ENCODE data around the gene TOR1AIP2.

TOR1AIP2 gene

DNA sequence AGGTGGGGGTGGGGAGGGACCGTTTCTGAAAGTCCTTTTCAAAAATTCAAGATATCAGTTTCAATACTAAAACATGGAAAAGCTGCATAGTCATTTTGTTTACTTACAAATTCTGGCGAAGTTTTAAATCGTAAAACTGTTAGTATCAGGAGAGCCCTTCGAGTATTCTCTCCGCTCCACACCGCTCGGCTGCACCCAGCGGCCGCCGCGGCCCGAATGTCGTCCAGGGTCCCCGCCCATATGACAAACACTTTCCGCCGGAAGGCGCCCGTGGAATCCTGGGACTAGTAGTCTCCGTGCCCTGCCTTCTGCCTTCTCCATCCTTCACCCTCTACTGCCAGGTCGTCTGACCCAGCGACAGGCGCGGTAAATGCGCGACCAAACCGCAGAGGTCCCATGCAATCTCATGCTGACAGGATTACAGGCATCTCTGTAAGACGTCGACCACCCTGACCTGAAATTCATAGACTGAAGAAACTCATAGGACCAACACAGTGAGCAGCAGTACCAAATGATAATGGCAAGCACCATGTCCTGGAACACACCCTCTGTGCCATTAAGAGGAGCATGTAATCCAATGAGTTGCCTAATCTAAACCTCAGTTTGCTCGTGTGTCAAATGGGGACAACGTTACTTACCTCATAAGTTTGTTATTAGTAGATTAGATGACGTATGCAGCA, at the start of gene TOR1AIP2:
Gene TOR1AIP2 (minus strand): TSS at position 218 of the 680 bp plus-strand sequence. CDS start 25,138 bp downstream, outside the sequence.
- peak; percentile 77 to 79 for DNase-seq (ENCODE audit: low read depth in 2 of 2)

- DNase-seq (ENCODE audit: low read depth in 2 of 2): no peak
Observed at GRCh38 chr1:179926850-179927205, 49.2 kb upstream of the TOR1AIP2 start.

- DNase-seq (ENCODE audit: low read depth in 2 of 2): no peak
Observed at GRCh38 chr1:179925922-179926849, 48.6 kb upstream of the TOR1AIP2 start.

DNA sequence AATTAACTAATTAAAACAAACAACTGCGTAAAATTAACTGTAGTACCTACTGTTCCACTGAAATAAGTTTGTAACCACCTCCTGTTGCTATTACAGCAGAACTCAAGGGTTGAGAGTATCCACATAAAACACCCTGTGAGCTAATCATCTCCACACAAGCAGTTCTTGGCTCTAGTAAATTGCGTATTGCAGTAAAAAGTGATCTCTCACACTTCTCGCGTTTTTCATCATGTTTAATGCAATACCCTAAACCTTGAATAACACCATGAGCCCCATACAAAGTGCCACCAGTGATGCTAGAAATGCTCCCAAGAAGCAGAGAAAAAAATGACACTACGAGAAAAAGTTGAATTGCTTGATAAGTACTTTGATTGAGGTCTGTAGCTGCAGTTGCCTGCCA, 47.7 kb upstream of the TOR1AIP2 start:
- DNase-seq (ENCODE audit: low read depth in 2 of 2): no peak

DNA sequence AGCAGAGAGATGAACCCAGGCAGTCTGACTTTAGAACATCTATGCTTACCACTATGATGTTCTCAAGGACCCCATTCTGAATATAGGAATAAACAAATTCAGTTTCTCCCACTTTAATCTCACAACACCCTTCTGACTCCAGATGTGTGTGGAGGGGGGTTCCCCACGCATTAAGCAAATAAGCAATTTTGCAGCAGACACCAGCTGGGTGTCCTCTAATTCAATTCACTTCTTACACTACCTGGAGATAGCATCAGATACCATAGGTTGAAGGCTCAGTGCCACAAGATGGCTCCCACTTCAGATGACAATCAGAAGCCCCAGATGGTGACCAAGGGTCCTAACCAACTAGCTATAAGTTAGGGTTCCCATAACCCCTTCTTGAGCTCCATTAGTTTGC, 46.7 kb upstream of the TOR1AIP2 start:
- DNase-seq (ENCODE audit: low read depth in 2 of 2): no peak

- DNase-seq (ENCODE audit: low read depth in 2 of 2): no peak
Observed at GRCh38 chr1:179923029-179923428, 45.4 kb upstream of the TOR1AIP2 start.

DNA sequence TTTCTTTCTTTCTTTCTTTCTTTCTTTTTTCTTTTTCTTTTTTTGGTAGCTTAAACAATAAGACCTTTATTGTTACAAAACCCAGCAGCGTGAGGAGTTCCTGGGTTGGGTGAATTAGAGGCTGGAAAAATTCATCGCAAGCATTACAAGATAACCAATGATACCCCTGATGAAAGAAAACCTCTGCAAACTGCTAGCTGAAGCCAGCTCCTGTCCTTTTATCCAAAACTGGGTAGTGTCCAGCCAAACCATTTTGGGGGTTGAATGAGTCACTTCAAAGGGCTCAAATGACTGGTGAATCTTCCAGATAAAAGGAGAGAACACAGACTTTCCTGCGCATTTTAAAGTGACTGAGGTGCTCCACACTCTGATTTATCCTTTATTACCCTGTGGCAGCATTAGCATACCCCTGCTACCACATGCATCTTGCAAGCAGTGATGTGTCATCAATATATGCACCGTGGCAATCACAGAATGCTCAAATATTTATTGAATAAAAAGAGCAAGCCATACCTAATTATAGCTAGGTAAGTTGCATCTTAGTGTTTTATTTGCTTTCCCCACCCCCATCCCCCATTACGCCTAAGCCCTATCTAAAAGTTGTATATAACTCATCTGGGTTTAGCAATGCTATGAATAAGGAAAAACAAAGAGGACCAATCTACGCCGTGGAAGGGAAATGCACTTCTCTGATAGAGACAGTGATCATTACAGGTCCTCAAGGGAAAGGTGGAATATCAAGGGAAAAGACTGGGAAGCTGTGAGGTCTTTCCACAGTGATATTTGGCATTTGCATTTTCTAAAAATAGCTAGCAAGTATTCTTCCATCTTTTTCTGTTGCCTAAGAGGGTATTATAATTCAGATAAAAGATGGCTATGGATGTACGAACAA, 44.6 kb upstream of the TOR1AIP2 start:
- DNase-seq (ENCODE audit: low read depth in 2 of 2): no peak

DNA sequence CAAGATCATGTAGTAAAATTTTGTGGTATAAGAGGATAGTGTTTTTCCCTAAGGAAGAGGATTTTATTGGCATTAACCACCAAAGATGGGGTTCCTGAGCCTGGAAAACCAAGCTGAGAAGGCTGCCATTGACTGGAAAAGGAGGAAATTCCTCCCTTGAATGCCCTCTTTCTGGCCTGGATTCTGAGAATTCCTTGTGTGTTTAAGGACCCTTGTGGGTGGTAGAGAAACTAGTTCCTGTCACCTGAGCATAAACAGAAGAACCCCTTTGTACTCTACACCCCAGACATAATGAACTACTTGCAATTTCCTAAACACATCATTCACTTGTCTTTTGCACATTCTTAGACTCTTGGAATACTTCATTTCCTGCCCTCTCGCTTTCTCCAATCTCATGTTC, 43.9 kb upstream of the TOR1AIP2 start:
- DNase-seq (ENCODE audit: low read depth in 2 of 2): no peak

DNA sequence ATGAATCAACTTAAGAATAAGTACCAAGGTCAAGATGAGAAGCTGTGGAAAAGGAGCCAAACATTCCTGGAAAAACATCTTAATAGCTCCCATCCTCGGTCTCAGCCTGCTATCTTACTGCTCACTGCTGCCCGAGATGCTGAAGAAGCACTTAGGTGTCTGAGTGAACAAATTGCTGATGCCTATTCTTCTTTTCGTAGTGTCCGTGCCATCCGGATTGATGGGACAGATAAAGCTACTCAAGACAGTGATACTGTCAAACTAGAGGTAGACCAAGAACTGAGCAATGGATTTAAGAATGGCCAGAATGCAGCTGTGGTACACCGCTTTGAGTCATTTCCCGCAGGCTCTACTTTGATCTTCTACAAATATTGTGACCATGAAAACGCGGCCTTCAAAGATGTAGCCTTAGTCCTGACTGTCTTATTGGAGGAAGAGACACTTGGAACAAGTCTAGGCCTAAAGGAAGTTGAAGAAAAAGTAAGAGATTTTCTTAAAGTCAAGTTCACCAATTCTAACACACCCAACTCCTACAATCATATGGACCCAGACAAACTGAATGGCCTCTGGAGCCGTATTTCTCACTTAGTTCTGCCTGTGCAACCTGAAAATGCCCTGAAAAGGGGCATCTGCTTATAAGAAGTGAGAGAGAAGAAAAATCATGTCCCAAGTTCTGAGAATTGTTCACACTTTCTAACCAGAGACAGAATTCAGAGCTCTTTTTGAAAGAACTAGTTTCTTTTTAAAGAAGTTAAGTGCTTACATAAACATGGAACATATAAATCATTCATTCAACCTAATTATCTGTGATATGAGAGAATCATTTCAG, 40.2 kb upstream of the TOR1AIP2 start:
- no peak for DNase-seq (ENCODE audit: low read depth in 2 of 2)

GRCh38 chr1:179911812-179912211, 34.2 kb upstream of the TOR1AIP2 start:
- no peak for DNase-seq (ENCODE audit: low read depth in 2 of 2)

DNA sequence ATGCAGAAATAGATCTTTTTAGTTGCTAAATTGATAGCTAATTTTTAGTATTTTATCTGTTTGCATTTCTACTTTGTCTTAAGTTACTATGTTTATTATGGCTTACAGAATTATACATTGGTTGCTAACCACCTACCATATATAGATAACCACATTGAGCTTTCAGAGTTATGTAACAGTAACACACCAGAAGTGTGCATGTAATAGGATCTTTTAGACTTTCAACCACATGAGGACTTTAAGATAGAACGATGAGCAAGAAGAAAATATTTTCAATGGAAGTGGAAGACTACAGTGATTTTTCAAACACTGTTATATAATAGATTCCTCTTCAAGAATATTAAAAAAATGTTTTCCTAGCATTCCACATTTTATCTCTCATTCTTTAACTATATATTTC, 33.3 kb upstream of the TOR1AIP2 start:
- DNase-seq (ENCODE audit: low read depth in 2 of 2): no peak

DNA sequence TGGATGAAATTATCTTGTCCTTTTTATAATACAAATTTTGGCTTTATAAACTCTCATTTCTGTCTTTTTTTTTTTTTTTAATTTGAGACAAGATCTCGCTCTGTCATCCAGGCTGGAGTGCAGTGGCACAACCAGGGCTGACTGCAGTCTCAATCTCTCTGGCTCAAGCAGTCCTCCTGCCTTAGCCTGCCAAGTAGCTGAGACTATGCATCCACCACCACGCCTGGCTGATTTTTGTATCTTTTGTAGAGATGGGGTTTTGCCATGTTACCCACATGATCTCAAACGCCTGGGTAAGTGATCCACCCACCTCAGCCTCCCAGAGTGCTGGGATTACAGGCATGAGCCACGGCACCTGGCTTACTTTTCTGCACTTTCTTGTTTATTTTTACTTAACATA, 12.0 kb upstream of the TOR1AIP2 start:
- DNase-seq (ENCODE audit: low read depth in 2 of 2): no peak

DNA sequence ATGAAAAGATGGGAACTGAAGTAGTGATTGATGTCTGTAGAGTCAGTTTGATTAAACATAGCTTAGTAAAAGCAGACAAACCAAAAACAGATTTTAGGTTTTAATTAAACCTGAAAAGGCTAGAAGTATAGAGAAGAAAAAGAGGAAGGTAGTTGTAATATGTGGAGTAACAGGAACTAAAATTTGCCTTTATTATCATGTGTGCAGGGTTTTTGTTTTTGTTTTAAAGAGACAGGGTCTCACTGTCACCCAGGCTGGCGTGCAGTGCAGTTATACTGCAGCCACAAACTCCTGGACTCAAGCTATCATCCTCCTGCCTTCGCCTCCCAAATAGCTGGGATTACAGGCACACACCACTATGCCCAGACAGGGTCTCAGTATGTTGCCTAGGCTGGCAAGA, 10.5 kb upstream of the TOR1AIP2 start:
- no peak for DNase-seq (ENCODE audit: low read depth in 2 of 2)

DNA sequence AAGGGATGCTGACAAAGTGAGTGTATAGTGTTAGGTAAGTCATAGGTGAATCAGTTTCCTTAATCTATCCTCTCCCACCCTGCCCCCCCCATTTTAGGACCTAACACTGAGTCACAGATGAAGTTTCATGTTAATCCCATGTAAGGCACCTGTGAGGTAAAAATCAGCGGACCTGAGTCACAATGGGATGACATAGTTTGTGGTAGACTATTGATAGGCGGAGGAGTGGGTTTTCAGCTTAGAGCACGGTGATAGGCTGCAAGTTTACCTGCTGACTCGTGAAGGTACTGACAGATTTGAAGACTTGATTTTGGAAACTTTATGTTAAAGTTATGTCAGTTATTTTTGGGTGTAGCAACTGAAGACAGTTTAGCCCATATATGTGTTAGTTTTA, 6.1 kb upstream of the TOR1AIP2 start:
- peak in 1 of 2 donors; percentile 56 for DNase-seq (ENCODE audit: low read depth in 2 of 2)

GRCh38 chr1:179883040-179883744, 5.6 kb upstream of the TOR1AIP2 start:
- no peak for DNase-seq (ENCODE audit: low read depth in 2 of 2)

GRCh38 chr1:179882253-179883039, 4.8 kb upstream of the TOR1AIP2 start, which contains the start of gene TOR1AIP1:
Gene TOR1AIP1, plus strand, starts transcription at chr1:179882285. Its CDS starts 218 bp downstream, at chr1:179882503.
- DNase-seq (ENCODE audit: low read depth in 2 of 2): peak; percentile 95

DNA sequence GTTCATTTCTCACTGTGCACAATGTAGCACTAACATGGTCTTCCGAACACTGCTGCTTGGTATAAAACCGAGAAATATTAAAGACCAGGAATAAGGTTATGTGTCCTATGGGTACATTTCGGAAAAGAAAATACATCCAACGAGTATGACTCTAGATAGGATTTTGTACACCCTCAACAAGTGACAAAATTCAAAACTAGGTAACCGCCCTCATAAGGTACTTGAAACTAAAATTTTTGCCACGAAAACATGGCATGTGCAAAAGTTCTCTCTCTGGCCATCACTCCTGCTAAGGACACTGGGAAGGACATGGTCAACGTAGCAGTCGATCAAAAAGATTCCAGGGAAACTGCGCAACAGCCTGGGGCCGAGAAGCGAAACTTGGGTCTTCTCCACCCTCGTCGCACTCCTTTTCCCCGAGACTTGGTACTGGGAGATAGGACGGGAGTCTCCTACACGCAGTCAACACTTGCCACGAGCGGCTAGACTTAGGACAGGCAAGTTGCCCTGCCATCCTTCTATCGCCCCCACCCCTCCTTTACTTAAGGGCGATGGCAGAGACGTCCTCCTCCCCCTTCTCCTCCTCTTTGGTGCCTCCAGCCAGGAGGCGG, 4.1 kb upstream of the TOR1AIP2 start:
- no peak for DNase-seq (ENCODE audit: low read depth in 2 of 2)

- no peak for DNase-seq (ENCODE audit: low read depth in 2 of 2)
Observed at GRCh38 chr1:179879797-179880196, 2.2 kb upstream of the TOR1AIP2 start.

GRCh38 chr1:179876300-179876715, 1.3 kb downstream of the TOR1AIP2 start:
- DNase-seq (ENCODE audit: low read depth in 2 of 2): no peak

All from activated CD8-positive, alpha-beta memory T cell treated with anti-CD3 and anti-CD28 coated beads for 4 hours (primary cell).